Measurements from ENCODE around the gene GRID2. TPM values are rescaled to one million over a fixed set of nuclear protein-coding genes. Genes with fewer than 3 reads are reported as not detected.

Gene GRID2
- total and polyA plus RNA-seq, 2 of the 13 experiments (the other 11 are each of a cell fraction or from before 2014, with no cell fraction given) = not detected

DNA sequence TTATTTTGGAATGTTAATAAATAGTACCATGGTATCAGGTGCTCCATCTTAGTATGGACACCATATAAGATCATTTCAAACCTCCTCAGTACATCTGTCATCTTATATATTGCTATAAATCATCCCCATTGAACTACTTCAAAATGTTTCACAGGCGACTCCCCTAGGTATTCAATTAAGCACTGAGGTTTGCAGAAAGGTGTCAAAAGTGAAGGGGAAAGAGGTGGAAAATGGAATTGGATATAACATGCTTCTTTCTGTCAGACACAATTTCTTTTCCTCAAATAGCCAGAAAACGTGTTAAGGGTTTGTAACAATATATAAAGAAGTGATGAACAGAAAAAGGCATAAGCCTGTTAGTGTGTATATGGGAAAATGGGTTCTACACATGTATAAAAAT is 325.5 kb downstream of the GRID2 start:
- 0% methylated on average over 2 of the region's 2 CpGs for WGBS (ENCODE audit: low lambda C conversion rate)
- intact Hi-C loops (cut with micrococcal nuclease; ENCODE audit: unreplicated experiment) = no loop called here
- Histone ChIP-seq H3K27me3 (ENCODE audit: control insufficient read depth in 1 of 2, insufficient read depth in 2 of 2, low read length in 2 of 2) (no peaks in the 10 kb centered on the region), H4K20me1 (ENCODE audit: insufficient read depth, low read length) (no peaks in the 10 kb centered on the region), H3K9me3 (ENCODE audit: low read length) (no peaks in the 10 kb centered on the region), H3K4me2 (ENCODE audit: low read depth, low read length) (no peak overlapping the region), H3K27ac (ENCODE audit: extremely low read length, insufficient read depth, low read length) (no peak overlapping the region), H3K36me3 (replicated peaks in 1 of 2; ENCODE audit: control insufficient read depth in 1 of 2, insufficient read depth in 2 of 2, low read length in 2 of 2) (no peaks in the 10 kb centered on the region), H3K9ac (ENCODE audit: insufficient read depth, low read depth, low read length) (no peak overlapping the region), H2AFZ (ENCODE audit: low read length) (no peak overlapping the region), H3K79me2 (ENCODE audit: insufficient read depth, low read length) (no peaks in the 10 kb centered on the region), H3K4me3 (replicated peaks in 1 of 3; ENCODE audit: insufficient read depth in 1 of 3, low read depth in 2 of 3, low read length in 3 of 3) (no peak overlapping the region), H3K4me1 (ENCODE audit: insufficient read depth, low read length) (no peaks in the 10 kb centered on the region)
- in situ Hi-C loops (cut with HindIII; ENCODE audit: extremely low pct_ligation_motif_present, low pct_unique_long_range_greater_than_20kb) = no loop called here
- TF ChIP-seq ZMYM4 (CRISPR knock-in tag; IDR thresholded peaks at IDR 0.05) (no peak), KAT8 (CRISPR knock-in tag; IDR thresholded peaks at IDR 0.05) (no peak), POLR2AphosphoS5 (IDR thresholded peaks at IDR 0.05; ENCODE audit: low read depth, low read length) (no peak), ESRRA (CRISPR knock-in tag; IDR thresholded peaks at IDR 0.05; ENCODE audit: low read depth) (no peak), HNRNPUL1 (IDR thresholded peaks at IDR 0.05; ENCODE audit: low read depth, low read length) (no peak), KDM2A (CRISPR knock-in tag; IDR thresholded peaks at IDR 0.05; ENCODE audit: borderline replicate concordance, low read depth) (no peak), ZC3H4 (CRISPR knock-in tag; IDR thresholded peaks at IDR 0.05; ENCODE audit: borderline replicate concordance) (no peak), GTF3A (CRISPR knock-in tag; conservative IDR thresholded peaks at IDR 0.05) (no peak), ZNF781 (CRISPR knock-in tag; IDR thresholded peaks at IDR 0.05; ENCODE audit: borderline replicate concordance, not compliant biosample characterization) (no peak), YEATS4 (CRISPR knock-in tag; IDR thresholded peaks at IDR 0.05; ENCODE audit: borderline replicate concordance) (no peak), ZNF138 (CRISPR knock-in tag; IDR thresholded peaks at IDR 0.05; ENCODE audit: low read depth) (no peak), MYC (CRISPR knock-in tag; IDR thresholded peaks at IDR 0.05; ENCODE audit: borderline replicate concordance) (no peak), KLF13 (CRISPR knock-in tag; IDR thresholded peaks at IDR 0.05) (no peak), RFX1 (IDR thresholded peaks at IDR 0.05) (no peak)
- TF ChIP-seq, protein P1, sequence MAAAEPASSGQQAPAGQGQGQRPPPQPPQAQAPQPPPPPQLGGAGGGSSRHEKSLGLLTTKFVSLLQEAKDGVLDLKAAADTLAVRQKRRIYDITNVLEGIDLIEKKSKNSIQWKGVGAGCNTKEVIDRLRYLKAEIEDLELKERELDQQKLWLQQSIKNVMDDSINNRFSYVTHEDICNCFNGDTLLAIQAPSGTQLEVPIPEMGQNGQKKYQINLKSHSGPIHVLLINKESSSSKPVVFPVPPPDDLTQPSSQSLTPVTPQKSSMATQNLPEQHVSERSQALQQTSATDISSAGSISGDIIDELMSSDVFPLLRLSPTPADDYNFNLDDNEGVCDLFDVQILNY (CRISPR knock-in tag; conservative IDR thresholded peaks at IDR 0.05) = no peak
- TF ChIP-seq, protein P2, sequence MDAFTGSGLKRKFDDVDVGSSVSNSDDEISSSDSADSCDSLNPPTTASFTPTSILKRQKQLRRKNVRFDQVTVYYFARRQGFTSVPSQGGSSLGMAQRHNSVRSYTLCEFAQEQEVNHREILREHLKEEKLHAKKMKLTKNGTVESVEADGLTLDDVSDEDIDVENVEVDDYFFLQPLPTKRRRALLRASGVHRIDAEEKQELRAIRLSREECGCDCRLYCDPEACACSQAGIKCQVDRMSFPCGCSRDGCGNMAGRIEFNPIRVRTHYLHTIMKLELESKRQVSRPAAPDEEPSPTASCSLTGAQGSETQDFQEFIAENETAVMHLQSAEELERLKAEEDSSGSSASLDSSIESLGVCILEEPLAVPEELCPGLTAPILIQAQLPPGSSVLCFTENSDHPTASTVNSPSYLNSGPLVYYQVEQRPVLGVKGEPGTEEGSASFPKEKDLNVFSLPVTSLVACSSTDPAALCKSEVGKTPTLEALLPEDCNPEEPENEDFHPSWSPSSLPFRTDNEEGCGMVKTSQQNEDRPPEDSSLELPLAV (CRISPR knock-in tag; conservative IDR thresholded peaks at IDR 0.05; ENCODE audit: low read depth) = no peak
- POLR2A ChIA-PET = no interaction called here
- ATAC-seq (no peak), FAIRE-seq (no peak), DNase-seq (ENCODE audit: low spot score) (no peak)
- CTCF ChIA-PET (ENCODE audit: low intra/inter-chr PET ratio, low total read pairs) = no interaction called here
- no TSS peak for BruUV-seq (replicated peaks)

Measured in HepG2 (cell line).